Psoas muscle (tissue), 8 donors: Measurements from ENCODE around the gene KCNJ15. TPM values are rescaled to one million over a fixed set of nuclear protein-coding genes. Genes with fewer than 3 reads are reported as not detected.

Source experiments
- ATAC-seq, 4 donors: fragments of 200-7000 bp; cut with Tn5 transposase; one replicate each; pipeline ENCODE4 v1.9.1; 2020; ENCODE audit warnings: moderate library complexity in 3 of 4, mild to moderate bottlenecking in 2 of 4
- DNase-seq, 2 donors: peaks; one replicate each; pipeline ENCODE4 v3.0.0-alpha.2; 2020
- H3K27ac ChIP-seq: fragments of 200-600 bp; one replicate; pipeline ENCODE4 v1.8.0; 2022
- H3K27me3 ChIP-seq, 3 donors: fragments of 200-600 bp in 1 of 3; one replicate each; pipeline versions ENCODE4 v1.6.1 to v1.8.0; 2013 to 2022; ENCODE audit warnings: low read length in 2 of 3, mild to moderate bottlenecking in 2 of 3, moderate library complexity in 1 of 3; ENCODE audit not compliant: insufficient read depth in 3 of 3
- H3K36me3 ChIP-seq, 2 donors: fragments of 200-600 bp in 1 of 2; one replicate each; pipeline versions ENCODE4 v1.6.1 to v1.8.0; 2013 to 2022; ENCODE audit warnings: low read depth in 1 of 2, mild to moderate bottlenecking in 1 of 2, moderate library complexity in 1 of 2; ENCODE audit not compliant: insufficient read depth in 1 of 2
- H3K4me1 ChIP-seq: fragments of 200-600 bp; one replicate; pipeline ENCODE4 v1.8.0; 2022
- H3K4me3 ChIP-seq: fragments of 200-600 bp; one replicate; pipeline ENCODE4 v1.8.0; 2022; ENCODE audit warnings: mild to moderate bottlenecking
- H3K9me3 ChIP-seq: fragments of 200-600 bp; one replicate; pipeline ENCODE4 v1.8.0; 2022
- CTCF ChIP-seq: fragments of 200-600 bp; IDR thresholded peaks from one replicate; pipeline ENCODE4 v1.8.0; 2022; ENCODE audit warnings: antibody characterized with exemption
- WGBS, 3 donors: extraction: QIAGEN DNeasy Blood & Tissue Kit; methylation state at CpG; one replicate each; pipeline versions ENCODE4 v1.1.6 to v1.1.7; 2013; 5-methylcytosine and 5-hydroxymethylcytosine counted together
- intact Hi-C, 2 donors: fragments of 100-400 bp; cut with DNase I; formaldehyde crosslinking; loops; one replicate each; pipeline versions ENCODE4 v1.11.0 to v1.14.2; 2022
- long read RNA-seq, 2 donors: library from polyadenylated mRNA; unstranded; transcript quantifications; one replicate each; pipeline ENCODE4 v2.0.0, GENCODE V29; 2021
- polyA plus RNA-seq, 3 donors: library from polyadenylated mRNA; stranded (reverse); fragments of 200-250 nt; gene quantifications; one replicate each; pipeline ENCODE4 v1.2.3, GENCODE V29; 2013
- total RNA-seq, 4 donors: library from RNA; stranded (reverse); fragmentation: NEBNext Ultra II Directional in 2 of 4; extraction: Animal tissue kit (Norgen Biotek cat#: 25700) in 2 of 4; gene quantifications; one replicate each; pipeline versions ENCODE4 v1.2.1 to v1.2.4, GENCODE V29; 2021 to 2023
- donor health status: healthy with polysubstance abuse.
- donor health status: DM: no; HTN: no; CAD: no; lungs with moderate emphysema.
- donor health status: Bipolar disorder and iron deficiency.
- donor health status: healthy.
- donor health status: DM: yes; HTN: yes; CAD: no.
- donor health status: DM: no; HTN: no; CAD: no.
- donor health status: DM: no; HTN: no; CAD: no.
- donor health status: DM: yes; HTN: yes; CAD: no.

The KCNJ15 gene
- total RNA-seq: 1 to 10 TPM in 1 of 4 donors, under 1 TPM in 3; 0.16 to 1.0 (median 0.37) TPM
- polyA plus RNA-seq: under 1 TPM; 0.04 to 0.10 (median 0.06) TPM
- long read RNA-seq, donor 1, partial matches to known transcripts: 0 of 1 reads
- long read RNA-seq, donor 1, other reads (novel, unspliced or antisense): 1 of 1 reads
- long read RNA-seq, donor 2: 0 reads

- no peak for DNase-seq
- H3K36me3 ChIP-seq: no peaks in the 10 kb centered on the region
- H3K27ac ChIP-seq: no peak within 1 kb of the TSS
- 62 to 63% (median 63%) methylated on average over 5 of the region's 5 CpGs for WGBS, 3 donors
- intact Hi-C loops: no loop called here
- H3K9me3 ChIP-seq: no peaks in the 10 kb centered on the region
- ATAC-seq: no peak
- H3K4me3 ChIP-seq: no peak within 1 kb of the TSS
- peaks cover 0 to 5% (median 4%) of the 10 kb centered on the region in 3 donors for H3K27me3 ChIP-seq
- H3K4me1 ChIP-seq: no peaks in the 10 kb centered on the region
- no peak for TF ChIP-seq CTCF
Measured at GRCh38 chr21:38256599-38257302, at the start of gene KCNJ15. Gene KCNJ15, plus strand, starts transcription at chr21:38256991. Its CDS starts 42,271 bp downstream, at chr21:38299262.

GRCh38 chr21:38208118-38208517, 48.7 kb upstream of the KCNJ15 start:
- no peak for DNase-seq
- no peak for ATAC-seq
- TF ChIP-seq CTCF: no peak
- no peaks in the 10 kb centered on the region for H3K4me1 ChIP-seq
- H3K27me3 ChIP-seq: peaks cover 3 to 9% (median 5%) of the 10 kb centered on the region in 3 donors
- 46 to 52% (median 46%) methylated on average over 6 of the region's 6 CpGs for WGBS, 3 donors
- H3K9me3 ChIP-seq: no peaks in the 10 kb centered on the region
- H3K27ac ChIP-seq: no peak overlapping the region
- intact Hi-C loops: no loop called here
- H3K4me3 ChIP-seq: no peak overlapping the region
- no peaks in the 10 kb centered on the region for H3K36me3 ChIP-seq

GRCh38 chr21:38211321-38211720, 45.5 kb upstream of the KCNJ15 start:
- no peak overlapping the region for H3K4me3 ChIP-seq
- intact Hi-C loops: no loop called here
- TF ChIP-seq CTCF: no peak
- H3K4me1 ChIP-seq: no peaks in the 10 kb centered on the region
- 49 to 55% (median 50%) methylated on average over 3 of the region's 3 CpGs for WGBS, 3 donors
- H3K9me3 ChIP-seq: no peaks in the 10 kb centered on the region
- no peaks in the 10 kb centered on the region for H3K36me3 ChIP-seq
- no peak overlapping the region for H3K27ac ChIP-seq
- ATAC-seq (no peak), DNase-seq (no peak)
- peaks cover 2 to 7% (median 3%) of the 10 kb centered on the region in 3 donors for H3K27me3 ChIP-seq

- WGBS, 3 donors: 79 to 80% (median 80%) methylated on average over 6 of the region's 6 CpGs
- Histone ChIP-seq H3K27me3 (peaks cover 0 to 5% (median 3%) of the 10 kb centered on the region in 3 donors), H3K27ac (no peak overlapping the region), H3K36me3 (no peaks in the 10 kb centered on the region), H3K4me3 (no peak overlapping the region), H3K9me3 (no peaks in the 10 kb centered on the region), H3K4me1 (no peaks in the 10 kb centered on the region)
- no peak for TF ChIP-seq CTCF
- intact Hi-C loops: no loop called here
- DNase-seq: no peak
- ATAC-seq: no peak
Measured at GRCh38 chr21:38212706-38213105, 44.1 kb upstream of the KCNJ15 start.
